Kidney epithelial cell (primary cell): ENCODE results near the gene STK11. TPM values are rescaled to one million over a fixed set of nuclear protein-coding genes. Genes with fewer than 3 reads are reported as not detected.
"Not testable (repeated sequence)": the region's sequence is repeated elsewhere in the genome, so short reads cannot be mapped to it uniquely, and the experiment has no call there.

Experiments used
- DNase-seq: peaks from one replicate; pipeline ENCODE4 v3.0.0-alpha.2; 2010; ENCODE audit warnings: low read depth
- H3K27me3 ChIP-seq: 2 replicates; pipeline ENCODE4 v1.6.0; 2011; ENCODE audit warnings: low read length; ENCODE audit not compliant: control insufficient read depth, insufficient read depth
- H3K36me3 ChIP-seq: 2 replicates; pipeline ENCODE4 v1.5.1; 2011; ENCODE audit warnings: low read length; ENCODE audit not compliant: control insufficient read depth, insufficient read depth
- H3K4me3 ChIP-seq: 2 replicates; pipeline ENCODE4 v1.5.1; 2011; ENCODE audit warnings: low read depth, mild to moderate bottlenecking, control low read depth, low read length
- total RNA-seq: library from RNA; depleted of rRNA; stranded (reverse); fragments of >200 nt; gene quantifications from 2 replicates; pipeline ENCODE4 v1.2.3, GENCODE V29; 2015
- TF ChIP-seq, protein P1 (sequence below): IDR thresholded peaks from 2 replicates; pipeline ENCODE4 v1.5.1; 2011; ENCODE audit warnings: mild to moderate bottlenecking, moderate library complexity, low read length, control low read depth, inconsistent platforms; ENCODE audit not compliant: insufficient read depth, poor library complexity, severe bottlenecking

The STK11 gene
- total RNA-seq, 1 donor from 2014 or later, result 78.3 TPM

DNA sequence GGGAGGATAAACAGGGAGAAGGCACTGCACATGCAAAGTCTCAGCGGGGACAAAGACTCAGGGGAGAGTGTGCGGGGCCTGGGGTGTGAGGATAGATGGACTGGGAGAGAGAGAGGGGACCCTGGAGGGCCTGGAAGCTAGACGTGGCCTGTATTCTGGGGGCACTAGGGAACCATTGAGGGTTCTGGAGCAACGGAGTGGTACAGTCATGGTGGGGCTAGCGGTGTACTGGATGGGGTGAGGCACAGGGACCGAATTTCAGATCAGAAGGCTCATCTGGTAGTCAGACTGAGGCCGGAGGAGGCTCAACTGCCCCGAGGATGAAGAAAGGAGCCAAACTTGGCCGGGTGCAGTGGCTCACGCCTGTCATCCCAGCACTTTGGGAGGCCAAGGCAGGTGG, 23.5 kb upstream of the STK11 start:
- no peaks in the 10 kb centered on the region for H3K36me3 ChIP-seq
- H3K27me3 ChIP-seq, result no peaks in the 10 kb centered on the region
- H3K4me3 ChIP-seq, result no peak overlapping the region
- TF ChIP-seq, protein P1, sequence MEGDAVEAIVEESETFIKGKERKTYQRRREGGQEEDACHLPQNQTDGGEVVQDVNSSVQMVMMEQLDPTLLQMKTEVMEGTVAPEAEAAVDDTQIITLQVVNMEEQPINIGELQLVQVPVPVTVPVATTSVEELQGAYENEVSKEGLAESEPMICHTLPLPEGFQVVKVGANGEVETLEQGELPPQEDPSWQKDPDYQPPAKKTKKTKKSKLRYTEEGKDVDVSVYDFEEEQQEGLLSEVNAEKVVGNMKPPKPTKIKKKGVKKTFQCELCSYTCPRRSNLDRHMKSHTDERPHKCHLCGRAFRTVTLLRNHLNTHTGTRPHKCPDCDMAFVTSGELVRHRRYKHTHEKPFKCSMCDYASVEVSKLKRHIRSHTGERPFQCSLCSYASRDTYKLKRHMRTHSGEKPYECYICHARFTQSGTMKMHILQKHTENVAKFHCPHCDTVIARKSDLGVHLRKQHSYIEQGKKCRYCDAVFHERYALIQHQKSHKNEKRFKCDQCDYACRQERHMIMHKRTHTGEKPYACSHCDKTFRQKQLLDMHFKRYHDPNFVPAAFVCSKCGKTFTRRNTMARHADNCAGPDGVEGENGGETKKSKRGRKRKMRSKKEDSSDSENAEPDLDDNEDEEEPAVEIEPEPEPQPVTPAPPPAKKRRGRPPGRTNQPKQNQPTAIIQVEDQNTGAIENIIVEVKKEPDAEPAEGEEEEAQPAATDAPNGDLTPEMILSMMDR, result no peak
- no peak for DNase-seq

DNA sequence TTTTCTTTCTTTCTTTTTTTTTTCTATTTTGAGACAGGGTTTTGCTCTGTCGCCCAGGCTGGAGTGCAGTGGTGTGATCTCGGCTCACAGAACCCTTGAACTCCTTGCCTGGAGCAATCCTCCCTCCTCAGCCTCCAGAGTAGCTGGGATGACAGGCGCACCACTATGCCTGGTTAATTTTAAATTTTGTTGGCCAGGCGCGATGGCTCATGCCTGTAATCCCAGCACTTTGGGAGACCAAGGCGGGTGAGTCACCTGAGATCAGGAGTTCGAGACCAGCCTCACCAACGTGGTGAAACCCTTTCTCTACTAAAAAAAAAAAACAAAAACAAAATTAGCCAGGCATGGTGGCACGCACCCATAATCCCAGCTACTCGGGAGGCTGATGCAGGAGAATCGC, 22.9 kb upstream of the STK11 start:
- TF ChIP-seq, protein P1, result no peak
- Histone ChIP-seq H3K27me3 (no peaks in the 10 kb centered on the region), H3K4me3 (no peak overlapping the region), H3K36me3 (no peaks in the 10 kb centered on the region)
- DNase-seq, result no peak

DNA sequence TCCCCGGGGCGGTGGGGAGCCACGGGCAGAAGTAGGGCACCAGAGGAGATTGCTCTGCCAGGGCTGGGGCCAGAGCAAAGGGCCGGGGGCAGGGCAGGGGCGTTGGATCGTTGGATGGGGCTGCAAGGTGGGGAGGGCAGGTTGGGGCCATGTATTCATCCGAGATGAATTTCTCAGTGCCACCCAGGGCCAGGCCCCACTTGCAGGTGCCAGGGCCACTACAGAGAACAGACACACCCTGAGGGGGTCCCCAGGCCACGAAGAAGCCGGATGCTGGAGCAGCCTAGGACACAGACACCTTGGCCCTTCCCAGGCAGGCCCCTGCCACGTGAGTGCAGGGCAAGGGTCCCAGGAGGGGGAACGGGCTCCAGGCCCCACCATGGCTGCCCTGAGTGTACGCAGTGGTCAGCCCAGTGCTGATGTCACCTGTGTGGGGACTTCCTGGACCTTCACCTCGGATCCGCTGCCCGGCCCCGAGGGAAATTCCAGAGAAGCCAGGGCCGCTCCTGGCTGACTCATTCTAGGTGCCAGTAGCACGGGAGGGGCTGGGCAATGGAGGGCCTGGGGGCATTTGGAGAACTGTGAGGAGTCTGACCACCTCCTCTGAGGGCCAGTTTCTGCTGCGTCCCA, 21.9 kb upstream of the STK11 start:
- peak; percentile 67 for DNase-seq
- TF ChIP-seq, protein P1, result no peak
- no peaks in the 10 kb centered on the region for H3K27me3 ChIP-seq
- H3K36me3 ChIP-seq, result no peaks in the 10 kb centered on the region
- no peak overlapping the region for H3K4me3 ChIP-seq

DNA sequence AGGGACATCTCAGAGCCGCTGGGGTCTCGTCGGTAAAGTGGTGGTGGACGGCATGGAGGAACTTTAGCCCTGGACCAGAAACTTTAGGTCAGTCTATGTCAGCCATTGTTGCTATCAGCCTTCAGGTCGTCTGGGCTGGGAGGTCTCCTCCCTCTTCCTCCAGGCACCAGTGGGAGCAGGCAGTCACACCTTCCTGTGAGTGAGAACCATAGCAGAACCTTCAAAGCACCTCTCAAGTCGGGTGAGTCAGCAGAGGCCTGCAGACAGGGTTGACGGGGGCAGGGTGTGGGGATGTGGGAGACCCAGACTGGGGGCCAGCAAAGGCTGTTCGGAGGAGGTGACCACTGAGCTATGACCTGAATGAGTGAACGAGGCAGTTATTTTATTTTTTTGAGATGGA, 16.2 kb upstream of the STK11 start:
- DNase-seq, result peak; percentile 82
- no peaks in the 10 kb centered on the region for H3K36me3 ChIP-seq
- TF ChIP-seq, protein P1, result no peak
- H3K4me3 ChIP-seq, result no peak overlapping the region
- H3K27me3 ChIP-seq, result no peaks in the 10 kb centered on the region

DNA sequence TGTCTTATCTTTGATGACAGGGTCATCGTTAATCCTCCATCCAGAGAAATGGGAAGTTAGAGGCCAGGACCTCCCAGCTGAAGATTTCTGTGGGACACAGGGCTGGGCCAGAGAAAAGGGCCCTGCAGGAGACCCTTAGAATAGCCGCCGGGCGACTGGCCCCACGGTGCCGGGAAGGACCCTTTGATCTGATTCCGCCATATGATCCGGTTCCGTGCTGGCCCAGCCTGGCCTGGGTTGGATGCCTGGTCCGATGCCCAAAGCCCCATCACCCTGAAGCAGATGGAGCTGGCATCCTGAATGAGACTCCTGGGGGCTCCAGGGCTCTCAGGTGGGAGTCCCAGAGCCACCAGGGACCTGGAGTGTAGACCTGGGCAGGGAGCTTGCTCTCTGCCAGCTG, 6.0 kb upstream of the STK11 start:
- TF ChIP-seq, protein P1, result no peak
- H3K27me3 ChIP-seq, result no peaks in the 10 kb centered on the region
- no peak overlapping the region for H3K4me3 ChIP-seq
- H3K36me3 ChIP-seq, result no peaks in the 10 kb centered on the region
- no peak for DNase-seq

DNA sequence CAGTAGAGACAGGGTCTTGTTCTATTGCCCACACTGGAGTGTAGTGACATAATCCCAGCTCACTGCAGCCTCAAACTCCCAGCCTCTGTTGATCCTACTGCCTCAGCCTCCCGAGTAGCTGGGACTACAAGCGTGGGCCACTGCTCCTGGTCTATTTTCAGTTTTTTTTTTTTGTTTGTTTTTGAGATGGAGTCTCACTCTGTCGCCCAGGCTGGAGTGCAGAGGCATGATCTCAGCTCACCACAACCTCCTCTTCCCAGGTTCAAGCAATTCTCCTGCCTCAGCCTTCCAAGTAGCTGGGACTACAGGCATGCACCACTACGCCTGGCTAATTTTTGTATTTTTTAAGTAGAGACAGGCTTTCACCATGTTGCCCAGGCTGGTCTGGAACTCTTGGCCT, 5.0 kb upstream of the STK11 start:
- H3K27me3 ChIP-seq, H3K36me3 ChIP-seq, H3K4me3 ChIP-seq, DNase-seq: not testable (repeated sequence)
